SK-N-SH (cell line): ENCODE measurements around the gene SMPD3. TPM values are rescaled to one million over a fixed set of nuclear protein-coding genes. Genes with fewer than 3 reads are reported as not detected.

Experiments used
- CTCF ChIA-PET: fragments of 300-600, 350-600 bp; formaldehyde crosslinking; extraction: SDS; loops from one replicate; lab custom pipeline; 2021; lab: Yijun Ruan, JAX
- POLR2A ChIA-PET: fragments of 350-600 bp; sonication (Branson Sonifier 250); formaldehyde crosslinking; extraction: SDS; loops from one replicate; lab custom pipeline; 2020; ENCODE audit warnings: antibody characterized with exemption, inconsistent platforms; lab: Yijun Ruan, JAX
- DNase-seq: peaks from one replicate; pipeline ENCODE4 v3.0.0; 2012
- H2AFZ ChIP-seq: fragments of 200-600 bp; sonication (generic); 2 replicates; pipeline ENCODE4 v1.8.1; 2016; ENCODE audit warnings: antibody characterized with exemption, mild to moderate bottlenecking, low read depth
- H3F3A ChIP-seq: fragments of 200-600 bp; sonication (generic); replicated peaks from 2 replicates; pipeline ENCODE3; 2016; ENCODE audit warnings: antibody characterized with exemption, mild to moderate bottlenecking; ENCODE audit not compliant: insufficient read depth
- H3K27ac ChIP-seq, 2 experiments: fragments of 200-500 bp in 1 of 2; fragments of 200-600 bp in 1 of 2; sonication (Bioruptor generic) in 1 of 2; sonication (generic), shearing (Covaris generic) in 1 of 2; 2 replicates each; pipeline versions ENCODE4 v1.5.1 to v1.6.1; 2014 to 2016; ENCODE audit warnings: low read depth in 2 of 2, inconsistent platforms in 1 of 2, low read length in 1 of 2, mild to moderate bottlenecking in 1 of 2, mixed read lengths in 1 of 2
- H3K27me3 ChIP-seq: fragments of 200-600 bp; sonication (generic), shearing (Covaris generic); 2 replicates; pipeline ENCODE4 v1.6.1; 2016; ENCODE audit warnings: mixed run types; ENCODE audit not compliant: insufficient read depth
- H3K36me3 ChIP-seq, 2 experiments: fragments of 200-500 bp in 1 of 2; fragments of 200-600 bp in 1 of 2; sonication (Bioruptor generic) in 1 of 2; sonication (generic) in 1 of 2; replicated peaks in 1 of 2; 2 replicates each; pipeline versions ENCODE3 to v1.5.1; 2014 to 2016; ENCODE audit warnings: low read length in 1 of 2, mild to moderate bottlenecking in 1 of 2; ENCODE audit not compliant: insufficient read depth in 2 of 2, control insufficient read depth in 1 of 2
- H3K4me1 ChIP-seq, 2 experiments: fragments of 200-500 bp in 1 of 2; fragments of 200-600 bp in 1 of 2; sonication (Bioruptor generic) in 1 of 2; sonication (generic), shearing (Covaris generic) in 1 of 2; 2 replicates each; pipeline versions ENCODE4 v1.5.1 to v1.6.1; 2014 to 2016; ENCODE audit warnings: low read depth in 1 of 2, low read length in 1 of 2, mixed run types in 1 of 2; ENCODE audit not compliant: insufficient read depth in 2 of 2, control insufficient read depth in 1 of 2
- H3K4me2 ChIP-seq: fragments of 200-600 bp; sonication (generic), shearing (Covaris generic); 2 replicates; pipeline ENCODE4 v1.6.1; 2017; ENCODE audit warnings: mixed run types
- H3K4me3 ChIP-seq, 2 experiments: fragments of 200-500 bp in 1 of 2; fragments of 200-600 bp in 1 of 2; sonication (Bioruptor generic) in 1 of 2; sonication (generic), shearing (Covaris generic) in 1 of 2; 2 replicates each; pipeline versions ENCODE4 v1.5.1 to v1.8.1; 2014 to 2016; ENCODE audit warnings: low read depth in 2 of 2, inconsistent platforms in 1 of 2, low read length in 1 of 2, mild to moderate bottlenecking in 1 of 2, mixed read lengths in 1 of 2, moderate library complexity in 1 of 2
- H3K79me2 ChIP-seq: fragments of 200-600 bp; sonication (generic); 2 replicates; pipeline ENCODE4 v1.8.1; 2017; ENCODE audit warnings: mild to moderate bottlenecking; ENCODE audit not compliant: insufficient read depth
- H3K9ac ChIP-seq: fragments of 200-600 bp; sonication (generic); 2 replicates; pipeline ENCODE4 v1.6.1; 2017; ENCODE audit warnings: mixed run types
- H3K9me2 ChIP-seq: fragments of 200-600 bp; sonication (generic); 2 replicates; pipeline ENCODE4 v1.6.1; 2017; ENCODE audit warnings: mixed run types
- H3K9me3 ChIP-seq: fragments of 200-600 bp; sonication (generic); 2 replicates; pipeline ENCODE4 v1.6.1; 2017; ENCODE audit warnings: mixed run types, mild to moderate bottlenecking, moderate library complexity
- H4K20me1 ChIP-seq: fragments of 200-600 bp; sonication (generic); 2 replicates; pipeline ENCODE4 v1.6.1; 2017; ENCODE audit warnings: mild to moderate bottlenecking, mixed run types; ENCODE audit not compliant: insufficient read depth
- CTCF ChIP-seq: fragments of 200-600 bp; sonication (generic); IDR thresholded peaks from 2 replicates; pipeline ENCODE4 v1.6.1; 2017; ENCODE audit warnings: antibody characterized with exemption, mild to moderate bottlenecking, moderate library complexity
- ELF1 ChIP-seq: IDR thresholded peaks from 2 replicates; pipeline ENCODE4 v1.4.0; 2012
- EP300 ChIP-seq, 2 experiments: IDR thresholded peaks; 2 replicates each; pipeline versions ENCODE4 v1.4.0 to v1.6.1; 2012; ENCODE audit warnings: borderline replicate concordance in 1 of 2, low read depth in 1 of 2, low read length in 1 of 2
- FOSL2 ChIP-seq: IDR thresholded peaks from 2 replicates; pipeline ENCODE4 v1.4.0; 2012; ENCODE audit warnings: low read depth, mild to moderate bottlenecking, moderate library complexity, borderline replicate concordance
- FOXJ3 ChIP-seq: sonication (generic); formaldehyde crosslinking; IDR thresholded peaks from 2 replicates; pipeline ENCODE4 v1.5.1; 2020; ENCODE audit warnings: mild to moderate bottlenecking, missing genetic modification reagents
- FOXM1 ChIP-seq: IDR thresholded peaks from 2 replicates; pipeline ENCODE4 v1.4.0; 2012; ENCODE audit warnings: low read depth, mild to moderate bottlenecking
- MAX ChIP-seq: IDR thresholded peaks from 2 replicates; pipeline ENCODE4 v1.4.0; 2012; ENCODE audit warnings: low read depth
- MEF2A ChIP-seq: IDR thresholded peaks from 2 replicates; pipeline ENCODE4 v1.4.0; 2012; ENCODE audit warnings: low read depth, borderline replicate concordance
- NFIC ChIP-seq: IDR thresholded peaks from 2 replicates; pipeline ENCODE4 v1.4.0; 2012; ENCODE audit warnings: borderline replicate concordance
- POLR2AphosphoS5 ChIP-seq: IDR thresholded peaks from 2 replicates; pipeline ENCODE4 v1.6.1; 2012; ENCODE audit warnings: low read depth, low read length
- REST ChIP-seq: IDR thresholded peaks from 2 replicates; pipeline ENCODE4 v1.6.1; 2012; ENCODE audit warnings: mild to moderate bottlenecking, low read depth, low read length, moderate library complexity
- SIN3A ChIP-seq: IDR thresholded peaks from 2 replicates; pipeline ENCODE4 v1.6.1; 2012; ENCODE audit warnings: low read depth, mild to moderate bottlenecking, low read length, moderate library complexity, borderline replicate concordance
- TAF1 ChIP-seq: IDR thresholded peaks from 2 replicates; pipeline ENCODE4 v1.6.1; 2012; ENCODE audit warnings: low read depth, mild to moderate bottlenecking, low read length, moderate library complexity, borderline replicate concordance
- TEAD4 ChIP-seq: IDR thresholded peaks from 2 replicates; pipeline ENCODE4 v1.4.0; 2012; ENCODE audit warnings: mild to moderate bottlenecking, borderline replicate concordance; ENCODE audit not compliant: insufficient read depth
- USF2 ChIP-seq: fragments of 150-350 bp; IDR thresholded peaks from 2 replicates; pipeline ENCODE4 v1.6.1; 2017; ENCODE audit warnings: antibody characterized with exemption, low read length, low read depth, borderline replicate concordance
- WGBS: methylation state at CpG from one replicate; pipeline ENCODE4 v1.1.6; 2017; ENCODE audit warnings: low lambda C conversion rate; 5-methylcytosine and 5-hydroxymethylcytosine counted together
- polyA plus RNA-seq, 3 experiments: library from polyadenylated mRNA; depleted of rRNA; stranded (reverse); fragments of >200 nt; gene quantifications; 2 replicates each; pipeline ENCODE4 v1.2.3, GENCODE V29; 2012

Gene SMPD3
- polyA plus RNA-seq, 1 of the 3 experiments (the other 2 are of a cell fraction), result 0.38 TPM

- peaks cover 13% of the 10 kb centered on the region; the same call in 1 of the 2 replicates for H3K27me3 ChIP-seq
- no peaks in the 10 kb centered on the region for H3K9me3 ChIP-seq
- H3K27ac ChIP-seq, result no peak overlapping the region
- TF ChIP-seq FOXJ3 (CRISPR knock-in tag) (no peak), CTCF (no peak), REST (no peak), SIN3A (no peak), MAX (no peak), EP300 (IDR thresholded peaks at IDR 0.05; ENCODE audit: borderline replicate concordance in 1 of 2, low read depth in 1 of 2, low read length in 1 of 2) (no peak), POLR2AphosphoS5 (no peak), USF2 (no peak), NFIC (no peak), MEF2A (no peak), TEAD4 (no peak), ELF1 (no peak), TAF1 (no peak), FOSL2 (no peak), FOXM1 (no peak)
- TF ChIP-seq, all 33 proteins: peak for 0
- WGBS, result 60% methylated on average over 3 of the region's 9 CpGs
- POLR2A ChIA-PET, result no interaction called here
- H3K9ac ChIP-seq, result no peak overlapping the region
- no peaks in the 10 kb centered on the region for H3K9me2 ChIP-seq
- DNase-seq, result no peak
- no peaks in the 10 kb centered on the region for H3K36me3 ChIP-seq
- CTCF ChIA-PET, result interaction anchor here (0.5 to 1.9 kb wide), 6 partner anchors 9 to 132 kb away, joined by 3 to 7 read pairs (median 3); no protein-coding TSS in a partner anchor
- H3K79me2 ChIP-seq, result no peaks in the 10 kb centered on the region
- H3K4me2 ChIP-seq, result no peak overlapping the region
- H3K4me1 ChIP-seq, result no peaks in the 10 kb centered on the region; a peak in 1 of 4 replicates
- H2AFZ ChIP-seq, result no peak overlapping the region
- no peak overlapping the region for H3K4me3 ChIP-seq
- H4K20me1 ChIP-seq, result no peaks in the 10 kb centered on the region
- no peaks in the 10 kb centered on the region for H3F3A ChIP-seq
Observed at GRCh38 chr16:68387301-68387700, 61.0 kb downstream of the SMPD3 start.
